NCI-H774 (cell line): Measurements from ENCODE around the gene POLR3A.

Source experiments
- DNase-seq: peaks from one replicate; lab custom pipeline; 2025; lab: John Stamatoyannopoulos, UW

POLR3A gene

DNA sequence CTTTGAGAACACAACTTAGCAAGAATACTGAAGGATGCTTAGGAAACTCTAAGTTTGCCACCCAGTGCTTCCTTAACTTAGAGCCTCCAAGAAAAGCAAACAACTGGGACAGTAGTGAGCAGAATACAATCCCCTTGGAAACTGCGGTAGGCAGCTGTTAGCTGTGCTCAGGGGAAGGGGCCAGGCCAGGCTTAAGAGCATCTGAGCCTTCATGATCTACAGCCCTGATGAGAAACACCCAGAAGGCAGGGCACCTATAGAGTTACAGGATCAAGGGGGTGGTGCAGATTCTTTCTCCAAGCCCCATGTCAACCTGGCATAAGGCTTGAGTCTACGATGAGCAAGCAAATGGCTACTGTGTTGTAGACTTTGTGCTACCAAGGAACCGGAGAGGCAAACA is 51.4 kb downstream of the POLR3A start:
- no peak for DNase-seq

- no peak for DNase-seq
Observed at GRCh38 chr10:77977016-77977415, 52.3 kb downstream of the POLR3A start.

DNA sequence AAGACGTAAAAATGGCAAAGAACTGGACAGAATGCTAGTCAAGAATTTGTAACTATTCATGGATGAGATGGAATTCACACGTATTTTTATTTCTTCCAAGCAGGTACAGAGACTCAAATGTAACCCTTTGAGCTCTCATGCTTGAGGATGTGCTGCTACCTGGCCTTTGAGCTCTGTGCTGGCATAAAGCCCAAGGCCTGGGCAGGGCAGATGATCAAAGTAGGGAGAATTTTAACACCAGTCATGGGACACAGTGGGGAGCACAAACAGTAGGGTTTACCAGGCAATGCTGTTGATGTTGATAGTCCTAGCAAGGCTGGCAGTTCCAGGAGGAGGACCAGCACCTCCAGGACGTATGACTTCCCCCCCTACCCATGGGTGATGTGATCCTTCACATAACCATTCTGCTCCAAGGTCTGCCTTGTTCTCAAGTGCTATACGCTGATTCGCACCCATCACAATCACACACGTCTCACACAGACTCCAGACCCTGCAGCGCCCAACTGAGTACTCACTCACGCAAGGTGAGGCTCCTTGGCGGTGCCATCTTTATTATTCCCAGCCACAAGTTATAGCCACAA is 54.1 kb downstream of the POLR3A start:
- DNase-seq = no peak

DNA sequence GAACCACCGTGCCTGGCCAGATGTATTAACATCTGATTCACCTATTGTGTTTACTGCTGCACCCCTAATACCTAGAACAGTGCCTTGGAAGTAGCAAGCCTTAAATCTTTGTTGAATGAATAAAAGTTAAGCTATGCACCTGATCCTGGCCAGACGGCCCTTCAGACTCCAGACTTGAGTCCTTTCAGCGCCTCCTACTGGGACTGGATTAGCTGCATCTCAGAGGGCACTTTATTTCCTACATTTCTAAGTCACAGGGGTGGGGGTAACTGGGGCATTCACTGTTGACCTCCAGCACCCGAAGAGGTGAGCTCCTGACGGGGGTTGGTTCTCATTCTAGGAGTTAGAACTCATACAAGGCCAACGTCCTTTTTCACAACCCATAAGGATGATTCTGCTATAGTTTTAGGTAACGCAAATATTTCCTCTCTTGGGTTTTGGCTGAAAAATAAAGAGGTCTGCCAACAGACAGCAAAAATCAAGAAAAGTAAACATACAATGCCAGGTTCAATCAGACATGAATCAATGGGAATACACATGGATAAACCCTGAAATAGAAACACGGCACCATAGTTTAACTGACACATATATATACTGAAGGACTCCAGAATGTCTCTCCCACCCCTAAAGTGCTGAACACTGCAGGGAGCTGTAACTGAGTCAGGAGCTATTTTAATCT is 54.8 kb downstream of the POLR3A start:
- no peak for DNase-seq

- DNase-seq = no peak
Observed at GRCh38 chr10:77973276-77973675, 56.0 kb downstream of the POLR3A start.

DNA sequence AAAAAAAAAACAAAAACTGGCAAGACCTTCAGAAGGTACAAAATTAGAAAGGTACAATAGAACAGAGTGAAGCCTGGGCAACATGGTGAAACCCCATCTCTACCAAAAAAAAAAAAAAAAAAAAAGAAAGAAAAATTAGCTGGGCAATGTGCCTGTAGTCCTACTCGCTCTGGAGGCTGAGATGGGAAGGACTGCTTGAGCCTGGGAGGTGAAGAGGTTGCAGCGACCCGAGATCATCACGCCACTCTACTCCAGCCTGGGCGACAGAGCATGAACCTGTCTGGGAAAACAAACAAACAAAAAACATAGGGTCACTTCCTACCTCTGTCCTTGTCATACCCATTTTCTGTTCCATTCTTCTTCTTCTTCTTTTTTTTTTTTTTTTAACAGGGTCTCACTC is 57.2 kb downstream of the POLR3A start:
- DNase-seq = no peak

- DNase-seq = no peak
Observed at GRCh38 chr10:77971804-77972144, 57.5 kb downstream of the POLR3A start.

- no peak for DNase-seq
Observed at GRCh38 chr10:77970869-77971803, 58.2 kb downstream of the POLR3A start.

DNA sequence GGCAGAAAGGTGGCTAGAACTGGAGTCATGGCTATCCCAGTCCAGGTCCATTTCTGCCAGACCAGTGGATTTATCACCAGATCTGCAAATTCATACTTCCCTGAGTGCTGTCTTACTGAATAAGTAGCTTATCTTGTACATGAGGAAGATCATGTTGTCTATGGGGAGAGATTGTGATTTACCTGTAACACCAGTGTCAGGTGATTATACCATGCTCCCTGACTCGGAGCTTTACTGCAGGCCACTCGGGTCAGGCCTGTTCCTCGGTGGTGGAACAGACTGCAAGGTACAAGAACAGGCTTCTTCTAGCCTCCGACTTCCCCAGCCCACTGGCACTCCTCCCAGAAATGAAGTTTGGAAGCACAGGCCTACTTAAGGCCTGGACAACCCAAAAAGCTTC is 60.2 kb downstream of the POLR3A start:
- no peak for DNase-seq

DNA sequence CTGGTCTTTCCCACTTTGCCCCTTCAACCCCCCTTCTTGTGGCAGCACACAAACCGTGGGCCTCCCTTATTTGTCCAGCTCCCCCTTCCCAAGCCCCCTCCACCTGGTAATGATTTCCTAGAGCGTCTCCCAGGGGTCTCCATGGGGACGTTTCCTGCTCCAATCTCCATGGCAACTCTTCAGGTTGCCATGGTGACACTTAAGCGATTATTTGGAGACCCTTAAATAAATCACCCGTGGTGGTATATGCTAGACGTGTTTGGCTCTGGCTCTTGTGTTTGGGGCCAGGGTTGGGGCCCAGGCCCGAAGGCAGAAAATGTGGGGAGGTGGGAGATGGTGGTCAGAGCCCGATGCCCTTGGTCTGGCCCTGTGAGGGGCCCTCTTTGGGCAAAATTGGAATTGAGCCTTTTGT is 61.7 kb downstream of the POLR3A start:
- DNase-seq = no peak

GRCh38 chr10:77965294-77965693 is 64.0 kb downstream of the POLR3A start:
- DNase-seq = no peak

- DNase-seq = no peak
Observed at GRCh38 chr10:77964811-77965210, 64.5 kb downstream of the POLR3A start.

DNA sequence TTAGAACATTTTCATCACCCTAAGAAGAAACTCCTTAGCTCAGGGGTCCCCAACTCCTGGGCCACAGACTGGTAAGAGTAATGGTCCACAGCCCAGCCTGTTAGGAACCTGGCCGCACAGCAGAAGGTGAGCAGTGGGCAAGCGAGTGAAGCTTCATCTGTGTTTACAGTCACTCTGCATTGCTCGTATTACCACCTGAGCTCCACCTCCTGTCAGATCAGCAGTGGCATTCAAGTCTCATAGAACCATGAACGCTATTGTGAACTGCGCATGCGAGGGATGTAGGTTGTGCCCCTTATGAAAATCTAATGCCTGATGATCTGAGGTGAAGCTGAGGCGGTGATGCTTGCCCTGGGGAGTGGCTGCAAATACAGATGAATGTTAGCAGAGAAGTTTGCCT is 65.4 kb downstream of the POLR3A start:
- DNase-seq = no peak

GRCh38 chr10:77962350-77963146 is 66.8 kb downstream of the POLR3A start:
- DNase-seq = no peak

GRCh38 chr10:77961668-77962067 is 67.6 kb downstream of the POLR3A start:
- no peak for DNase-seq

GRCh38 chr10:77960829-77961329 is 68.4 kb downstream of the POLR3A start:
- DNase-seq = no peak

DNA sequence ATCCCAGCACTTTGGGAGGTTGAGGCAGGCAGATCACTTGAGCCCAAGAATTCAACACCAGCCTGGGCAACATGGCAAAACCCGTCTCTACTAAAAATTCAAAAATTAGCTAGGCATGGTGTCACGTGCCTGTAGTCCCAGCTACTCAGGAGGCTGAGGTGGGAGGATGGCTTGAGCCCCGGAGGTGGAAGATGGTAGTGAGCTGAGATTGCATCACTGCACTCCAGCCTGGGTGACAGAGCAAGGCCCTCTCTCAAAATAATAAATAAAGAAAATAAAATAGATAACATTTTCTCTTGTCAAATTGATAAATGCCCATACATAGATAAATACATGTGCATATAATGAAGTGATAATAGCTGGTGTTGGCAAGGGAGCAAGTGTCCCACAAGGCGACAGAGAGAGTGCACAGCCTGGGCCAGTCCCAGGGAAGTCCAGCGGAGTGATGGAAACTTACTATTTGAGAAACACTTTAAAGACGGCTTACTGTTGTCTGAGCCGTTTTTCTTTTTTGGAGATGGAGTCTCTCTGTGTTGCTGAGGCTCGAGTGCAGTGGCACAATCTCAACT is 69.3 kb downstream of the POLR3A start:
- DNase-seq = no peak

DNA sequence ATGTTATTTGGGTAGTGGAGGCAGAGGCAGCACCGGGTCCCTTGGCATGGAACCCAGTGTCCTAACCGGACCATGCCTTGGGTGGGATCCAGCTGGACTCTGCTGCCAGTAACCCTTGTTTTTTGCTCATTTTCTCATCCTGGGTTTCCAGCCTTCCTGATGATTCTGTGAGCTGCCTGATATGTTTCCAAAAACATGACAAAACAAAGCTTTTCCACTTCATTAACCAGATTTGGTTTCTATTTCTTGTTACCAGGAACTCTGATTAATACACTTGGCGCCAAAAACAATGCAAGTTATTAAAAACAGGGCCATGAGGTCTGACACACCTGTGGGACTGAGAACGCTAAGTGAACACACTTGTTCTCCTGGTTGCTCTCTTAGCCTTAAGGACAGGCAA is 69.9 kb downstream of the POLR3A start:
- DNase-seq = no peak

DNA sequence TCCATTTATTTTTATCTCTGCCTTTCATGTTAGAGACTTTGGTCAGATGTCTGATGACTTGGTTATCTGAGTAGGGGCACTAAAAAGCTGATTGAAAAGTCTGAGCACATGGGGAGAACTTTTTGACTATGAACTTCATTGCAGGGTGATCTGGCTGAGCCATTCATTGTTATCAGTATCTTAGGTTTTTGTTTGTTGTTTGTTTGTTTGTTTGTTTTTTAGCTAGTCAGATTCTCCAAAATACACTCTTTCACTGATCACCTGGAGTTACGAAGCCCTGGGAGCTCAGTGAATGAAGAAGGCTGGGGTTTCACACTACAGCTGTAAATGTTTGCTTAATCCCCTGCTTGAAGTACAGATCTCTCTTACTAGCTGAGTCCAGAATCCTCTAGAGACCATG is 74.2 kb downstream of the POLR3A start:
- no peak for DNase-seq

DNA sequence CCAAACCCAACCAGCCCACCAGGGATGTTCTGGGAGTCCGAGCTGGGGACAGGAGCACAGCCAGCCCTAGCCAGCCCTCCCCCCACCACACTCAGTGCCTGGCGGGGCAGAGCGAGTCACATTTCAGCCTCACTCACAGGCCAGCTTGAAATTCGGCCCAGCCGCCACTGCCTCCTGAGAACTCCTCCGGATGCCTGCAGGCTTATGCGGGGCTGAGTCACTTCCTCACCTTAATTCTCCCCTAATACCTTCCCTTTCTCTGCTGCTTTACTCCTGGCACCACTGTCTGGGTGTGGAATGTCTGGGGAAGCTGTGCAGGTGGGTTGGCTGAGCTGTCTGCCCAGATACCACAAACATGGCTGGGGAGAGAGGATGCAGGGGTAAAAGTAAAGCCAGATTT is 80.1 kb downstream of the POLR3A start:
- DNase-seq = no peak

GRCh38 chr10:77946084-77946483 is 83.2 kb downstream of the POLR3A start:
- no peak for DNase-seq

- DNase-seq = no peak
Observed at GRCh38 chr10:77944519-77944918, 84.8 kb downstream of the POLR3A start.
